Body of pancreas (tissue), 4 donors: ENCODE results near the gene BANP. TPM values are rescaled to one million over a fixed set of nuclear protein-coding genes. Genes with fewer than 3 reads are reported as not detected.
"Not testable (repeated sequence)": the region's sequence is repeated elsewhere in the genome, so short reads cannot be mapped to it uniquely, and the experiment has no call there.

Experiments used
- ATAC-seq: fragments of 150-250 bp; one replicate; pipeline ENCODE4 v1.9.1; 2016
- DNase-seq, 4 donors: peaks; one replicate each; pipeline ENCODE4 v3.0.0-alpha.2; 2019
- H3K27ac ChIP-seq, 4 donors: fragments of 200-600 bp; sonication (generic); 1 replicate in 3 of 4; 2 replicates in 1 of 4; pipeline versions ENCODE4 v1.5.1 to v1.6.1; 2016 to 2019; ENCODE audit warnings: mild to moderate bottlenecking in 1 of 4, mixed read lengths in 1 of 4, moderate library complexity in 1 of 4
- H3K27me3 ChIP-seq, 2 donors: fragments of 200-600 bp; sonication (generic); one replicate each; pipeline ENCODE4 v1.6.0; 2016; ENCODE audit warnings: mild to moderate bottlenecking in 1 of 2
- H3K36me3 ChIP-seq, 2 donors: fragments of 200-600 bp; sonication (generic); replicated peaks in 1 of 2; 2 replicates each; pipeline ENCODE4 v1.5.1; 2016; ENCODE audit warnings: low read depth in 2 of 2; ENCODE audit not compliant: insufficient read depth in 1 of 2
- H3K4me1 ChIP-seq: fragments of 200-600 bp; sonication (generic); one replicate; pipeline ENCODE4 v1.6.0; 2016
- H3K4me3 ChIP-seq, 2 donors: fragments of 200-600 bp; sonication (generic); 1 replicate in 1 of 2; 2 replicates in 1 of 2; pipeline ENCODE4 v1.5.1; 2016 to 2019
- H3K9me3 ChIP-seq, 3 donors: fragments of 200-600 bp; sonication (generic); 1 replicate in 2 of 3; 2 replicates in 1 of 3; pipeline ENCODE4 v1.5.1; 2016
- POLR2A ChIP-seq, 3 donors: fragments of 450-650 bp; IDR thresholded peaks; one replicate each; pipeline ENCODE4 v1.6.1; 2016; ENCODE audit warnings: antibody characterized with exemption in 3 of 3, mild to moderate bottlenecking in 2 of 3
- WGBS, 2 donors: methylation state at CpG; one replicate each; pipeline ENCODE4 v1.1.5; 2017; 5-methylcytosine and 5-hydroxymethylcytosine counted together
- intact Hi-C: fragments of 100-400 bp; cut with DNase I; formaldehyde crosslinking; loops from one replicate; pipeline ENCODE4 v1.15.1; 2023
- total RNA-seq, 2 donors: library from RNA; depleted of rRNA; stranded (reverse); fragments of >200 nt; gene quantifications; one replicate each; pipeline ENCODE4 v1.1.0, GENCODE V29; 2016
- TF ChIP-seq, protein P1 (sequence below), 7 experiments: fragments of 450-650 bp in 4 of 7; fragments of 200-600 bp in 3 of 7; sonication (generic) in 3 of 7; IDR thresholded peaks; one replicate each; pipeline ENCODE4 v1.5.1; 2016 to 2019; ENCODE audit warnings: antibody characterized with exemption in 7 of 7

Gene BANP
- total RNA-seq, 2 donors from 2014 or later = 19.1 to 20.2 TPM

- ATAC-seq (peak; percentile 94), DNase-seq (peak; percentile 86 to 94 (median 92))
- Histone ChIP-seq H3K27me3 (no peaks in the 10 kb centered on the region), H3K4me1 (peaks cover 23% of the 10 kb centered on the region), H3K9me3 (no peaks in the 10 kb centered on the region), H3K4me3 (no peak overlapping the region), H3K36me3 (no peaks in the 10 kb centered on the region), H3K27ac (peak overlapping the region; percentile 75 to 88 (median 79))
- TF ChIP-seq, protein P1, sequence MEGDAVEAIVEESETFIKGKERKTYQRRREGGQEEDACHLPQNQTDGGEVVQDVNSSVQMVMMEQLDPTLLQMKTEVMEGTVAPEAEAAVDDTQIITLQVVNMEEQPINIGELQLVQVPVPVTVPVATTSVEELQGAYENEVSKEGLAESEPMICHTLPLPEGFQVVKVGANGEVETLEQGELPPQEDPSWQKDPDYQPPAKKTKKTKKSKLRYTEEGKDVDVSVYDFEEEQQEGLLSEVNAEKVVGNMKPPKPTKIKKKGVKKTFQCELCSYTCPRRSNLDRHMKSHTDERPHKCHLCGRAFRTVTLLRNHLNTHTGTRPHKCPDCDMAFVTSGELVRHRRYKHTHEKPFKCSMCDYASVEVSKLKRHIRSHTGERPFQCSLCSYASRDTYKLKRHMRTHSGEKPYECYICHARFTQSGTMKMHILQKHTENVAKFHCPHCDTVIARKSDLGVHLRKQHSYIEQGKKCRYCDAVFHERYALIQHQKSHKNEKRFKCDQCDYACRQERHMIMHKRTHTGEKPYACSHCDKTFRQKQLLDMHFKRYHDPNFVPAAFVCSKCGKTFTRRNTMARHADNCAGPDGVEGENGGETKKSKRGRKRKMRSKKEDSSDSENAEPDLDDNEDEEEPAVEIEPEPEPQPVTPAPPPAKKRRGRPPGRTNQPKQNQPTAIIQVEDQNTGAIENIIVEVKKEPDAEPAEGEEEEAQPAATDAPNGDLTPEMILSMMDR (IDR thresholded peaks at IDR 0.05) = peak in 3 of 7 experiments; percentile 23 to 31 (median 31)
- TF ChIP-seq POLR2A (IDR thresholded peaks at IDR 0.05) = peak in 1 of 3 donors; percentile 42
- intact Hi-C loops = no loop called here
- WGBS, 2 donors = 21 to 22% methylated on average over 4 to 7 of the region's 8 CpGs
These were observed 28.1 kb downstream of the BANP start for GRCh38 chr16:87979352-87979751.

- H3K9me3 ChIP-seq, DNase-seq, H3K4me3 ChIP-seq, H3K36me3 ChIP-seq, H3K27me3 ChIP-seq, ATAC-seq, intact Hi-C loops: not testable (repeated sequence)
- Histone ChIP-seq H3K27ac (peak overlapping the region; percentile 32 to 88 (median 78)), H3K4me1 (peaks cover 23% of the 10 kb centered on the region)
- 36 to 38% methylated on average over 12 of the region's 12 CpGs for WGBS, 2 donors
These were observed 28.8 kb downstream of the BANP start for GRCh38 chr16:87979911-87980630.

- Histone ChIP-seq H3K4me1 (peaks cover 23% of the 10 kb centered on the region), H3K27ac (peak overlapping the region in 1 of 4 donors; percentile 52)
- intact Hi-C loops, H3K36me3 ChIP-seq, DNase-seq, H3K27me3 ChIP-seq, H3K9me3 ChIP-seq, H3K4me3 ChIP-seq, ATAC-seq: not testable (repeated sequence)
- WGBS, 2 donors = 81 to 88% methylated on average over 4 of the region's 4 CpGs
These were observed 30.1 kb downstream of the BANP start for GRCh38 chr16:87981376-87981775.

- DNase-seq (peak; percentile 24 to 74 (median 57)), ATAC-seq (peak; percentile 52)
- Histone ChIP-seq H3K4me1 (peaks cover 23% of the 10 kb centered on the region), H3K27me3 (no peaks in the 10 kb centered on the region), H3K4me3 (no peak overlapping the region), H3K36me3 (no peaks in the 10 kb centered on the region), H3K27ac (peak overlapping the region; percentile 25 to 77 (median 56)), H3K9me3 (no peaks in the 10 kb centered on the region)
- WGBS, 2 donors = 62 to 63% methylated on average over 15 to 17 of the region's 17 CpGs
- intact Hi-C loops = no loop called here
- TF ChIP-seq, protein P1 (IDR thresholded peaks at IDR 0.05) = no peak
- TF ChIP-seq POLR2A (IDR thresholded peaks at IDR 0.05) = peak in 1 of 3 donors; percentile 12
These were observed 31.4 kb downstream of the BANP start for GRCh38 chr16:87982581-87983041.

DNA sequence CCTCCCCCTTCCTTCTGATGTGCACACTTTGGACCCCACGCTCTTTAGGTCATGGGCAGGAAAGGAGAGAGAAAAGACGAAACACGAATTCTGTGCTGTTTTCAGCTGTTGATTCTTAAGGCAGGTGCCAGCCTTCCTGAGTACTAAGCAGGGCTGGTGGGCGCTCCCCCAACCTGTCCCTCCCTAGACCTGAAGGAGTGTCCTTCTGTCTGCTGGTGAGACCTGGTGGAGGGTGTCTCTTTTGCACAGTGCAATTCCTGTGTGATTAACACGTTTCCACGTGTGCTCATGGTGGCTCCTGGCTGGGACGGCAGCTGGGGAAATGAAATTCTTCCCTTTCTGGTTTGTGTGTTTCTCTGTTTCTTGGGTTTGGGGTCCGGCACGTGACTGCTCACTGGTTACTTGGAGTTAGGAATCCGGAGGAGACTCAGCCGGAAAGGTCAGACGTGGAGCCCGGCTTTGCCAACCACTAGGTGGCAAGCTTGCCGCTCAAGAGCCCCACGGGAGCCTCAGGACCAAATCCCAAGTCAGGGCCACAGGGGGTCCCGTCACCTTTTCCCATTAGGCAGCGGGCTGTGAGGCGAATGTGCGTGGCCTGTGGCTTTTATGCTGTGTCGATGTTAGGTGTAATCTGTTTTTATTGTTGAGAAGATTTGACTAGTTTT, 32.0 kb downstream of the BANP start:
- intact Hi-C loops, H3K36me3 ChIP-seq, H3K4me3 ChIP-seq, H3K9me3 ChIP-seq, H3K27me3 ChIP-seq, DNase-seq: not testable (repeated sequence)
- H3K27ac ChIP-seq = peak overlapping the region; percentile 25 to 77 (median 56)
- peak; percentile 36 for ATAC-seq
- WGBS, 2 donors = 40 to 66% methylated on average over 11 to 19 of the region's 20 CpGs
- TF ChIP-seq, protein P1 (IDR thresholded peaks at IDR 0.05) = peak in 4 of 7 experiments; percentile 10 to 31 (median 18)
- peaks cover 23% of the 10 kb centered on the region for H3K4me1 ChIP-seq

- H3K9me3 ChIP-seq, H3K27me3 ChIP-seq, ATAC-seq, intact Hi-C loops, H3K36me3 ChIP-seq, DNase-seq, H3K4me3 ChIP-seq: not testable (repeated sequence)
- Histone ChIP-seq H3K4me1 (peaks cover 20% of the 10 kb centered on the region), H3K27ac (peak overlapping the region in 1 of 4 donors; percentile 77)
- 60 to 70% methylated on average over 7 of the region's 7 CpGs for WGBS, 2 donors
These were observed 32.5 kb downstream of the BANP start for GRCh38 chr16:87983737-87984097.

DNA sequence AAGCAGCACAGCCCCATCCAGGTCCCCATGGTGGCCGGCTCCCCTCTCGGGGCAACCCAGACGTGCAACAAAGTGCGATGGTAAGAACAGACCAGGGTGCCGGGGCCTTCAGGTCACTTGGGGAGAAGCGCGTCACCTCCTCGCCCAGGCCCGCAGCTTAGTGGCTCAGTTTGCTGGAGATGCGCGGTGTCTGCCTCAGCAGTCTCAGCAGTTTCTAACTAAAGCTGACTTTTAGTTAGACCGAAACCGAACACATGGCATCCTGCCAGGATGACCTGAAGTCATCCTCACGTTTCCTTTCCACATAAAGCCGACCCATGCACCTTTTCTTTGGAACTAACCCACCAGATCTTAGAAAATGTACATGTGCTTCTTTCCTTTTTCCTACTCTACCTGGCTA, 32.9 kb downstream of the BANP start:
- H3K27ac ChIP-seq, intact Hi-C loops, H3K36me3 ChIP-seq, H3K27me3 ChIP-seq, H3K9me3 ChIP-seq, H3K4me3 ChIP-seq, DNase-seq, ATAC-seq: not testable (repeated sequence)
- H3K4me1 ChIP-seq = peaks cover 16% of the 10 kb centered on the region
- 90% methylated on average over 13 to 15 of the region's 15 CpGs for WGBS, 2 donors
